HG03460 (cell line): Measurements from ENCODE around the gene VIPR1.
"Not testable (repeated sequence)": the region's sequence is repeated elsewhere in the genome, so short reads cannot be mapped to it uniquely, and the experiment has no call there.

Experiments
- ATAC-seq: cut with Tn5 transposase; IDR thresholded peaks from one replicate; pipeline ENCODE4 v1.9.1; 2021; ENCODE audit not compliant: unreplicated experiment

Gene VIPR1

GRCh38 chr3:42530073-42530472 lies 27.6 kb downstream of the VIPR1 start:
- ATAC-seq, result no peak

DNA sequence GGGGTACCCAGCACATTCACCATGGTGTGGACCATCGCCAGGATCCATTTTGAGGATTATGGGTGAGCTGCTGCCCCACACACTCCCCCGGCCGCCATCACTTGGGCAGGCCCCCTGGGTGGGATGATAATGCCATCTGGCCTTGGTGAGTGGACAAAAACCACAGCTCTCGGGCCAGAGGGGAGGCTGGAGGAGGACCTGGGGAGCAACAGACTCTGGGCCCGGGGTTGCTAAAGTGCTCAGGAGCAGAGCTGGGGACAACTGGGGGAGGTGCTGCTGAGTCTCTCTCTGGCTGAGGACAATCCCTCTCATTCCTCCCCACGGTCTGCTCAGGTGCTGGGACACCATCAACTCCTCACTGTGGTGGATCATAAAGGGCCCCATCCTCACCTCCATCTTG lies 29.0 kb downstream of the VIPR1 start:
- ATAC-seq, result no peak

GRCh38 chr3:42532229-42532628 lies 29.8 kb downstream of the VIPR1 start:
- ATAC-seq, result no peak

GRCh38 chr3:42533161-42533897 lies 30.9 kb downstream of the VIPR1 start:
- no peak for ATAC-seq

DNA sequence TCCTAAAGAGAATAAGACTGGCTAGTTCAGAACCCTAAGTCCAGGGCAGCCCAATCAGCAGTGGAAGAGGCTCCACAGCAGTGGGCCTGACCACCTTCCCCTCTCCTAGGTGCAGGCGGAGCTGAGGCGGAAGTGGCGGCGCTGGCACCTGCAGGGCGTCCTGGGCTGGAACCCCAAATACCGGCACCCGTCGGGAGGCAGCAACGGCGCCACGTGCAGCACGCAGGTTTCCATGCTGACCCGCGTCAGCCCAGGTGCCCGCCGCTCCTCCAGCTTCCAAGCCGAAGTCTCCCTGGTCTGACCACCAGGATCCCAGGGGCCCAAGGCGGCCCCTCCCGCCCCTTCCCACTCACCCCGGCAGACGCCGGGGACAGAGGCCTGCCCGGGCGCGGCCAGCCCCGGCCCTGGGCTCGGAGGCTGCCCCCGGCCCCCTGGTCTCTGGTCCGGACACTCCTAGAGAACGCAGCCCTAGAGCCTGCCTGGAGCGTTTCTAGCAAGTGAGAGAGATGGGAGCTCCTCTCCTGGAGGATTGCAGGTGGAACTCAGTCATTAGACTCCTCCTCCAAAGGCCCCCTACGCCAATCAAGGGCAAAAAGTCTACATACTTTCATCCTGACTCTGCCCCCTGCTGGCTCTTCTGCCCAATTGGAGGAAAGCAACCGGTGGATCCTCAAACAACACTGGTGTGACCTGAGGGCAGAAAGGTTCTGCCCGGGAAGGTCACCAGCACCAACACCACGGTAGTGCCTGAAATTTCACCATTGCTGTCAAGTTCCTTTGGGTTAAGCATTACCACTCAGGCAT lies 33.7 kb downstream of the VIPR1 start:
- no peak for ATAC-seq

DNA sequence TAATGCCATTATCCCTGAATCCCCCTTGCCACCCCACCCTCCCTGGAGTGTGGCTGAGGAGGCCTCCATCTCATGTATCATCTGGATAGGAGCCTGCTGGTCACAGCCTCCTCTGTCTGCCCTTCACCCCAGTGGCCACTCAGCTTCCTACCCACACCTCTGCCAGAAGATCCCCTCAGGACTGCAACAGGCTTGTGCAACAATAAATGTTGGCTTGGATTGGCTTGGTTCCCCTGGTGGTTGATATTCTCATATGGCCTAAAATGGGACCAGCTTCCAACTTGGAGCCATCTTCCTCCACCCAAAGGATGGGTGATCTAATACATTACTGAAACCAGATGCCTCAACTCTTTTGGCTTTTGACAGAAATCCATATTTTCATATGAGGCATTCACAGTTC lies 34.9 kb downstream of the VIPR1 start:
- ATAC-seq, result no peak

DNA sequence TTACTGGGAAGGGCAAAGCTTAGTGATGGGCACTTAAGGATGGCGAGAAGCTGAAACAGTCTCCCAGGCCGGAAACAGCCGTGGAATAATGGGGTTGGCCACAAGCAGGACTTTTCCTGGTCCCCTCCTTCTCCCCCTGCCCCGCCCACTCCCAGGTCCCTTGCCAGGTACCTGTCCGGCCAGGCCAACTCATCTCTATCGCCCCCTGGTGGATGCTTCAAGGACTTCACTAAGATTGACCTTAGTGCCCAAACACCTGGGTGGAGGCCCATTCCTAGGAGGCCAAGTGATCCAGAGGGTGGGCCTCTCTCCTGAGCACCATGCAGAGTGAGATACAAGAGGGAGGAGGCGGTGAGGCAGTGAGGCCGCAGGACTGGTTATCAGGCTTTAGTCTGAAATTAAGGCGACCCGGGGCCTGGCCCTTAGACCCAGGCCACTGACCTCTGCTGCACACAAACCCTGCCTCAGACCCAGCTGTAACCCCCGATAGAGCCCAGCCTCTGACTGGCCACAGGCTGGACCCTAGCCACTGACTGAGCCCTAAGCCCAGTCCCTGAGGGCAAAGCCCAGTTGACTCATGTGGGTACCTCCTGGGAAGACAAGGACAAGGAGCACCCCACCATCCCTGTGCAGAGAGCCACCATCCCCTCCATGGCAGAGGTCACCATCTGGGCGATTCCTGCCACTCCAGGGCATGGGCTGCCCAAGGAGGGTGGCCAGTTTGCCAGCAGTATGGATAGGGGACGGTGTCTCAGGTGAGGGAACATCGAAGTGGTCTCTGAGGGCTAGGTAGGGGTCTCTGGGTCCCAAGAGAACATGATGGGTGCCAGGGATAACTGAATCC lies 37.6 kb downstream of the VIPR1 start:
- no peak for ATAC-seq

- ATAC-seq, result no peak
These were observed 38.6 kb downstream of the VIPR1 start for GRCh38 chr3:42541079-42541478.

- ATAC-seq, result no peak
These were observed 42.2 kb downstream of the VIPR1 start for GRCh38 chr3:42544492-42545283.

DNA sequence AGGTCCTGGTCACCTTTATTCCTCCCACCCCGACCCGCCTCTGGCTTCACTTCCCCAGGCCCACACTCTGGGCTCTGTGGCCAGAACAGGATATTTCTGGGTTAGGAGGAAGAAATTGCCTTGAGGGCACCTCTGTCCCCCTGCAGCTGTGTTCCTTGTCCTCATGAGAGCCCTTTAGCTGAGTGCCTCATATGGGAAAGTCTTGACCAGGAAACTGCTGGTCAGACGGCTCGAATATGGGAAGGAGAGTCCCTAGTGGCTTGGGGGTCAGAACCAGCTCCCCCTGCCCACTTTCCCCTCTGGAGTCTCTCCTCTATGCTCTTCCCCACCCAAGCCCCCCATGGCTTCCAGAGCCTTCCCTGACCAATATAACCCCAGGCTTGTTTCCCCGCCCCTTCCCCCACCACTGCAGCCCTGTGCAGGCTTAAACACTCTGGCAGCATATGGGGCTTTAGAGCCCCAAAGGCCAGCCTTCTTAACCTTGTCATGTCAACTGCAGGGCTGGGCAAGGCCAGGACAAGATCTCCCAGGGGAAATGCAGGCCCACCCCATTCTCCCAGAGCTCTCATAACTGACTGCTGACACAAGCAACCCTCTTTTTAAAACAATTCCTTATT lies 42.9 kb downstream of the VIPR1 start:
- no peak for ATAC-seq

GRCh38 chr3:42546691-42547213 lies 44.3 kb downstream of the VIPR1 start:
- ATAC-seq, result no peak

DNA sequence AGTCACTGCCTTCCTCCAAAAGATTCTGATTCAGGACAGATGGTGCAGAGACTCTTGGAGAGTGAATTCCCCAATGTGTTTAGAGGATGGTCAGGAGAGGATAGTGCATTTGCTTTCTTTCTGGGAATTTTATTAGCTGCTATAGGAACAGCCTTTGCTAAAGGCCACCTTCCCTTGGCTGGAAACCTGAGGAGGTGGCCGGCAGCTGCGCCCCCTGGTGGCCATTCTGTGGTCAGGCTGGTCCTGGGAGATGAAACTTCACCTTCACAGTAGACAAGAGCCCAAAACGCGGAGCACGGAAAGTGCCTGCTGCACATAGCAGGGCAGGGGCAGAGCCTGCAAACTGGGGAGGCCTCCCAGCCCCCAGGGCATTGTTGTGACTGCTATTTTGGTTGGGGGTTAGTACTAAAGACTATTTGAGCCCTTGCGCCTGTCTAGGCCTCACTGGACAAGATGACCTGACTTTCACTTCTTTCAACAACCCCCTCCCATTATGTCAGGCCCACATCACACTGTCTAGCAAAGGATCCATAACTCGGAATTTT lies 45.0 kb downstream of the VIPR1 start:
- ATAC-seq, result no peak

- no peak for ATAC-seq
These were observed 46.7 kb downstream of the VIPR1 start for GRCh38 chr3:42549131-42549530.

DNA sequence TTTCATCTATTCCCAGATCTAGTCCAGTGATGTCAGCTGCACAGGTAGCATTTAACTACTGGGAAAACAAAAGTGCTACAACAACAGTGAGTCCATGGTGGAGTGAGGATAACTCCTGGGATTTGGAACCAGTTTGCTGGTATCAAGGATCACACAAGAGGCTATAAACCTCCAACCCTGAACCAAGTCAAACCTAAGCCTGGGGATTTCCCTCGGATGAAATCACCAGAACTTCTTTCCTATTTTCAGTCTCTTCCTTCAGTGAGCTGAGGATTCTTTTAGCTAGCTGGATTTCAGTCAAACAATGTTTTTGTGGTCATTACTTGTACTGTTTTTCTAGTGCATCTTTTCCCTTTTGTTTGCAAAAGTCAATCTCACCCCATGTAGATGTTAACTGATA lies 47.8 kb downstream of the VIPR1 start:
- ATAC-seq, result no peak

DNA sequence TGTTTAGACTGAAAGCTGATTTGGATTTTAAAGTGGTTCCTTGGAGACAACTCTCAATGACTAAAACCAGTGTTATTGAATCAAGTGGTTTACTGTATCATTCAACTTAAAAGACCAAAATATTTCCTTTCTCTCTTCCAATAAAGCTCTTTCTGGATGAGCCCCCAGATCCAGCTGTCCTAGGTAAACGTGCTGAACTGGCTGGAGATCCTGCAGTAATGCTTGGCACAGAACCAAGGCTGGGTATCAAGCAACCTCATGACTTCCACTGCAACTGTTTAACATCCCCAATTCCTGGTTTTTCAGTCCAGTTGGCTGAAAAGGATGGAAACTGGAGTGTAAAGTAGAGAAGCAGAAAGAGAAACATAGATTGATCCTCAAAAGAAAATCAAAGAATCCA lies 50.4 kb downstream of the VIPR1 start:
- ATAC-seq, result no peak

DNA sequence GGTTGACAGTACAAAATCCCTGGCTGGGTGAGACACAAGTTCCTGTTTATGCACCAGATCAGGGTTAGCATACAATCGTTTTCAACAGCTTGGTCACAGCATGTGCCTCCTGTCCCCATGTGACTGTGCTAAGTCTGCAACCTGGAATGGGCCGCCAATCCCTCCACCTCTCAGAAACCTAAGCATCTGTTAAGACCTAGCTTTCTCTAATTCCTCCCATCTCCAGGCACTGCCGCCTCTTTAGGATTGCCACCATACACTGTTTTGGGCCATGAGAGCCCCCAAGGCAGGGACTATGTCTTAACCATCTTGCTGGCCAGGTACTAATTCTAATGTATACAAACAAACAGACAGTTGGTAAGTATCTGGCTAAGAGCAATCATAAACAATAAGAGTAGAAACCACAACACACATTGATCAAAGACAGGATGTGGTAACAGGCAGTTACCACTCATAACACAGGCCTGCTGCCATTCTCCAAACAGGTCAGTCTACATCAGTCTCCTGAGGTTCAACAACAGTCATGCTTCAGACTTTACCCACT lies 53.7 kb downstream of the VIPR1 start:
- peak; percentile 82 for ATAC-seq

DNA sequence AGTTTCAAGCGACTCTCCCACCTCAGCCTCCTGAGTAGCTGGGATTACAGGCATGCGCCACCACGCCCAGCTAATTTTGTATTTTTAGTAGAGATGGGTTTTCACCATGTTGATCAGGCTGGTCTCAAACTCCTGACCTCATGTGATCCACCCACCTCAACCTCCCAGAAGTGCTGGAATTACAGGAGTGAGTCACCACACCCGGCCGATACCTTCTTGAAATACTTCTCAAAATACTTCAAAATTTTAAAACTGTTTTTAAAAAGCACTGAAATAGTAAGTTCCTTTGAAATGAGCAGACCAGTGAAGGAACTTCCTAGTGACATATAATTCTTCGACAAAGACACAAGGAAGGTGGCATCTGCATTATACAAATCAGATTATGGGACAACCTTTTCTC lies 54.4 kb downstream of the VIPR1 start:
- ATAC-seq, result not testable (repeated sequence)

GRCh38 chr3:42557854-42558253 lies 55.4 kb downstream of the VIPR1 start:
- ATAC-seq, result no peak

DNA sequence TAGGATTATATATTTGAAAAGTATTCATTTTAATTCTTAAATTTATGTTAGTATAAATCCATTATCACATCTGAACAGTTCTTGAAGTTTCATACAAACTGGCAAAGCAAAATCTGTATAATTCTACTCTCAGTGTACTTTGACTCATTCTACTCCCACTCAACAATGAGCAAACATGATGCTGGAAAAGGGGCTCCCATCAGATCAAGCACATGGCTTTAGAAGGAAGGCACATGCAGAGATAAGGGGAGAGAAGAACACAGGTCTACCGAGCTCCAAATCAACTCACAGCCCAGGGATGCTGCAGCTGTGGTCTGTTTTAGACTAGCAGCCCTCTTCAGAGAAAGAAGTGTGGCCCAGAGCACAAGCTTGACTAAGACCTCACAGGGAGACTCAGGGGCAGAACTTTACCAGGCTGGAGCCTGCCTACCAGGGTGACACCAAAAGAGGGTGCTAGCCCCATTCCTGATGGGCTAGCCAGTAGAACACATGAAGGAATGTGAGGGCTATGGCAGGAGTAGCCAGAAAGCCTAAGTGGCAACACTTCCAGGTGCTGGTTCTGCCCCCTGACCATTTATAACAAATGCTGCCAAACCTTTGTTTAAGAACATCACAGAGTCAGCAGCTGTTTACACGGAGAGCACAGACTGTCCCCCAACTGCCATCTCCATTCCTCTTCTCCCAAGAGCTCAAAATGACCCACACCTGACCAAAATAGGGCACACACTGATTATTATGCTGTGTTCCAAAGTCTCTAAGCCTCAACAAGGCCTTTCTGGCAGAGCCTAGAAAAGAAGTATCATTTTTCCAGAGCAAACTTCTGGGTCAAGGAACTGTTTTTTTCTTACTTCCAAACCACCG lies 59.8 kb downstream of the VIPR1 start:
- no peak for ATAC-seq
